ENCODE results near the gene ATP6AP2. TPM values are rescaled to one million over a fixed set of nuclear protein-coding genes. Genes with fewer than 3 reads are reported as not detected.
"Not testable (repeated sequence)": the region's sequence is repeated elsewhere in the genome, so short reads cannot be mapped to it uniquely, and the experiment has no call there.

The ATP6AP2 gene
- total RNA-seq, 1 experiment from 2014 or later: 67.5 TPM

- H3K56ac ChIP-seq (ENCODE audit: insufficient read length, low read depth, low read length); DNase-seq; H2BK12ac ChIP-seq (ENCODE audit: insufficient read length, low read depth, low read length); H3K4me3 Mint-ChIP-seq; H3K18ac ChIP-seq (ENCODE audit: insufficient read length, low read depth, low read length); H3K79me1 ChIP-seq (ENCODE audit: insufficient read depth, low read depth, low read length, poor library complexity, severe bottlenecking); H3K14ac ChIP-seq (ENCODE audit: insufficient read depth, low read length); H3K4me1 ChIP-seq (ENCODE audit: insufficient read depth, low read length); H2BK5ac ChIP-seq (ENCODE audit: insufficient read length, low read length); H3K23ac ChIP-seq (ENCODE audit: insufficient read length, low read depth, low read length); H4K20me1 ChIP-seq (ENCODE audit: control insufficient read depth, insufficient read depth, insufficient read length); H3T11ph ChIP-seq (ENCODE audit: low read length); H2AK5ac ChIP-seq (ENCODE audit: insufficient read length, low read length); H4K8ac ChIP-seq (replicated peaks; ENCODE audit: insufficient read length, low read depth, low read length); H3K9ac ChIP-seq (ENCODE audit: extremely low read depth, insufficient read length, low read length); H2BK20ac ChIP-seq (ENCODE audit: low read depth, low read length, poor library complexity, severe bottlenecking); H2BK120ac ChIP-seq (ENCODE audit: low read depth, low read length, poor library complexity, severe bottlenecking); H2AFZ ChIP-seq (ENCODE audit: low read length); H3K9me3 ChIP-seq (ENCODE audit: control insufficient read depth, low read depth, low read length); H3K27me3 ChIP-seq (ENCODE audit: insufficient read depth, low read length); H3K79me2 ChIP-seq (ENCODE audit: insufficient read depth, low read length); H4K5ac ChIP-seq (ENCODE audit: insufficient read length, low read depth, low read length); H3K27ac Mint-ChIP-seq; H3K4me2 ChIP-seq (ENCODE audit: insufficient read depth, insufficient read length, low read length); H3K27me3 Mint-ChIP-seq (ENCODE audit: low read depth); H2BK15ac ChIP-seq (ENCODE audit: low read depth, low read length); H3K4ac ChIP-seq (ENCODE audit: low read depth, low read length); H3K4me1 Mint-ChIP-seq; H3K23me2 ChIP-seq (ENCODE audit: insufficient read length, low read depth, low read length, poor library complexity, severe bottlenecking); H3K27ac ChIP-seq (ENCODE audit: insufficient read length, low read depth, low read length); H4K91ac ChIP-seq (ENCODE audit: insufficient read length, low read depth, low read length): not testable (repeated sequence)
- H3K9me3 Mint-ChIP-seq: peaks cover 56 to 58% of the 10 kb centered on the region in 2 experiments
- WGBS (ENCODE audit: extremely low coverage, insufficient read length, low lambda C conversion rate): no CpG with 5 or more reads among the region's 6 CpGs
- peaks cover 10 to 45% (median 36%) of the 10 kb centered on the region in 3 experiments; a peak in 6 of 7 replicates for H3K36me3 Mint-ChIP-seq (ENCODE audit: insufficient read depth in 1 of 3, low read depth in 3 of 3)
Measured at GRCh38 chrX:40589616-40590321, 9.0 kb downstream of the ATP6AP2 start.
